B cell (primary cell): ENCODE data around the gene DDX23. TPM values are rescaled to one million over a fixed set of nuclear protein-coding genes. Genes with fewer than 3 reads are reported as not detected.
"Not testable (repeated sequence)": the region's sequence is repeated elsewhere in the genome, so short reads cannot be mapped to it uniquely, and the experiment has no call there.

Source experiments
- ATAC-seq: fragments of 200-7000 bp; cut with Tn5 transposase; one replicate; pipeline ENCODE4 v1.10.0; 2021; ENCODE audit warnings: low read depth, mild to moderate bottlenecking, moderate number of reproducible peaks, moderate library complexity
- CTCF ChIA-PET: fragments of 350-600 bp; sonication (Branson Sonifier 250); formaldehyde crosslinking; loops from one replicate; lab custom pipeline; 2021; ENCODE audit warnings: antibody characterized with exemption, inconsistent platforms; lab: Charles Lee
- POLR2A ChIA-PET: fragments of 350-600 bp; sonication (Branson Sonifier 250); formaldehyde crosslinking; loops from one replicate; lab custom pipeline; 2021; ENCODE audit warnings: antibody characterized with exemption; lab: Charles Lee
- DNase-seq: peaks from one replicate; pipeline ENCODE4 v3.0.0; 2013
- H2AFZ ChIP-seq: 2 replicates; pipeline ENCODE4 v1.6.1; 2012; ENCODE audit warnings: mild to moderate bottlenecking, low read depth, low read length; ENCODE audit not compliant: insufficient read depth, poor library complexity, severe bottlenecking
- H3K27ac ChIP-seq, 2 donors: 1 replicate in 1 of 2; 2 replicates in 1 of 2; pipeline ENCODE4 v1.5.1; 2012 to 2013; ENCODE audit warnings: low read length in 2 of 2, mild to moderate bottlenecking in 2 of 2, moderate library complexity in 1 of 2
- H3K27me3 ChIP-seq, 4 experiments: fragments of 200-600 bp in 1 of 4; sonication (generic) in 1 of 4; replicated peaks in 1 of 4; 1 replicate in 2 of 4; 2 replicates in 2 of 4; pipeline versions ENCODE4 v1.6.1 to v1.7.0; 2013 to 2016; ENCODE audit warnings: low read length in 3 of 4, mild to moderate bottlenecking in 2 of 4, mixed read lengths in 1 of 4, moderate library complexity in 1 of 4; ENCODE audit not compliant: insufficient read depth in 4 of 4, control insufficient read depth in 3 of 4; ENCODE audit errors: control extremely low read depth in 1 of 4
- H3K36me3 ChIP-seq, 2 experiments: replicated peaks in 1 of 2; 1 replicate in 1 of 2; 2 replicates in 1 of 2; pipeline versions ENCODE4 v1.6.1 to v1.7.1; 2013; ENCODE audit warnings: low read length in 1 of 2; ENCODE audit not compliant: insufficient read depth in 2 of 2, control insufficient read depth in 1 of 2; ENCODE audit errors: control extremely low read depth in 1 of 2, extremely low read depth in 1 of 2
- H3K4me1 ChIP-seq, 2 donors: fragments of 200-600 bp in 1 of 2; sonication (generic) in 1 of 2; 1 replicate in 1 of 2; 2 replicates in 1 of 2; pipeline versions ENCODE4 v1.5.1 to v1.6.1; 2013 to 2017; ENCODE audit warnings: low read length in 2 of 2; ENCODE audit not compliant: control insufficient read depth in 2 of 2, insufficient read depth in 2 of 2
- H3K4me2 ChIP-seq: replicated peaks from 2 replicates; pipeline ENCODE3; 2012; ENCODE audit warnings: mild to moderate bottlenecking, low read depth, low read length; ENCODE audit not compliant: poor library complexity, severe bottlenecking
- H3K4me3 ChIP-seq, 5 experiments: fragments of 200-600 bp in 1 of 5; sonication (generic) in 1 of 5; 1 replicate in 3 of 5; 2 replicates in 2 of 5; pipeline versions ENCODE4 v1.5.1 to v1.7.0; 2011 to 2016; ENCODE audit warnings: low read length in 4 of 5, mild to moderate bottlenecking in 4 of 5, low read depth in 2 of 5, control low read depth in 1 of 5, moderate library complexity in 1 of 5; ENCODE audit not compliant: insufficient read depth in 1 of 5; ENCODE audit errors: control extremely low read depth in 1 of 5, extremely low read depth in 1 of 5
- H3K79me2 ChIP-seq: fragments of 200-600 bp; sonication (generic); one replicate; pipeline ENCODE4 v1.6.0; 2016; ENCODE audit warnings: low read length; ENCODE audit not compliant: control insufficient read depth, insufficient read depth
- H3K9ac ChIP-seq: fragments of 200-600 bp; sonication (generic); 2 replicates; pipeline ENCODE4 v1.6.1; 2017; ENCODE audit warnings: mild to moderate bottlenecking, low read length, moderate library complexity
- H3K9me3 ChIP-seq, 3 donors: one replicate each; pipeline versions ENCODE4 v1.6.1 to v1.7.1; 2013; ENCODE audit warnings: low read length in 2 of 3; ENCODE audit not compliant: control insufficient read depth in 2 of 3, insufficient read depth in 1 of 3; ENCODE audit errors: control extremely low read depth in 1 of 3
- H4K20me1 ChIP-seq: 2 replicates; pipeline ENCODE4 v1.6.0; 2012; ENCODE audit warnings: mild to moderate bottlenecking, low read length; ENCODE audit not compliant: insufficient read depth, control insufficient read depth, poor library complexity, severe bottlenecking
- H3K27ac Mint-ChIP-seq: one replicate; pipeline ENCODE4 v1.8.0; 2021; ENCODE audit warnings: mixed read lengths
- H3K27me3 Mint-ChIP-seq: one replicate; pipeline ENCODE4 v1.8.0; 2021; ENCODE audit warnings: mixed read lengths
- H3K4me1 Mint-ChIP-seq: one replicate; pipeline ENCODE4 v1.8.0; 2021; ENCODE audit warnings: mixed read lengths
- H3K4me3 Mint-ChIP-seq: one replicate; pipeline ENCODE4 v1.8.0; 2021; ENCODE audit warnings: mixed read lengths
- H3K9me3 Mint-ChIP-seq: one replicate; pipeline ENCODE4 v1.8.0; 2022; ENCODE audit warnings: mixed read lengths; ENCODE audit not compliant: insufficient read depth
- CTCF ChIP-seq: fragments of 200-600 bp; IDR thresholded peaks from one replicate; pipeline ENCODE4 v1.8.0; 2022; ENCODE audit warnings: antibody characterized with exemption, mild to moderate bottlenecking
- EZH2 ChIP-seq: IDR thresholded peaks from 2 replicates; pipeline ENCODE4 v1.6.1; 2012; ENCODE audit warnings: borderline replicate concordance, low read depth, mild to moderate bottlenecking, moderate library complexity, low read length; ENCODE audit not compliant: insufficient read depth, poor library complexity, severe bottlenecking
- WGBS: methylation state at CpG from one replicate; pipeline ENCODE4 v1.1.5; 2013; ENCODE audit warnings: missing lambda C conversion rate; ENCODE audit not compliant: insufficient coverage; 5-methylcytosine and 5-hydroxymethylcytosine counted together
- intact Hi-C: fragments of 100-400 bp; cut with micrococcal nuclease; formaldehyde crosslinking; loops from one replicate; pipeline ENCODE4 v1.10.0; 2022
- polyA plus RNA-seq: library from polyadenylated mRNA; depleted of rRNA; stranded (reverse); fragments of >200 nt; gene quantifications from 2 replicates; pipeline ENCODE4 v1.2.3, GENCODE V29; 2012
- total RNA-seq, 2 donors: library from RNA; stranded (reverse); fragments of 120-200 nt in 1 of 2; gene quantifications; 1 replicate in 1 of 2; 2 replicates in 1 of 2; pipeline versions ENCODE4 v1.2.3 to v1.2.4, GENCODE V29; 2013 to 2022

DDX23 gene
- total and polyA plus RNA-seq, 2 donors (not counting 1 experiment from before 2014, with no cell fraction given): 76.1 to 135 TPM

DNA sequence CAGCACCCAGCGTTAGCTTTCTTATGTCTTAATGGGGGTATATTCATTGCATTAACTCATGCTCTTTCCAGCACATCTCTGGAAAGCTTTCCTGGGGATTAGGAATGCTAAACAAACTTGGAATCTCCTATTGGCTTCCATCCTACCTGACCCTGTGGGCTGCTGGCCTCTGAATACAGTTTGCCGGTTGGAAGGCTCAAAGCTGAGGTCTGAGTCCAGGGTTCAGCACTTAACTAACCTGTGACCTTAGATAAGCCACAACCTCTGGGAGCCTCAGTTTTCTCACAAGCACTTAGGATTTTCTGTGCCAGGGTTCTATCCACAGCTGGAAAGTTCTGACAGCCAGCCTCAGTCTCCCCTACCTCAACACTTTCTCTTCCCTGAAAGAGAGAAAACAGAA lies 26.6 kb upstream of the DDX23 start:
- POLR2A ChIA-PET: no interaction called here
- no peaks in the 10 kb centered on the region for H3K9me3 ChIP-seq
- H3K4me3 ChIP-seq: no peak overlapping the region
- Mint-ChIP-seq H3K4me3 (no peak overlapping the region), H3K9me3 (no peaks in the 10 kb centered on the region), H3K27me3 (peaks cover 34% of the 10 kb centered on the region), H3K4me1 (peaks cover 3% of the 10 kb centered on the region), H3K27ac (no peak overlapping the region)
- TF ChIP-seq CTCF (no peak), EZH2 (no peak)
- H3K27ac ChIP-seq: no peak overlapping the region
- no peak overlapping the region for H2AFZ ChIP-seq
- DNase-seq: no peak
- WGBS: 100% methylated on average over 1 of the region's 2 CpGs
- no peak overlapping the region for H3K4me2 ChIP-seq
- intact Hi-C loops: no loop called here
- no peak for ATAC-seq
- CTCF ChIA-PET: interaction anchor here (1.2 kb wide), 2 partner anchors 12 to 22 kb away, joined by 3 read pairs; no protein-coding TSS in a partner anchor
- no peaks in the 10 kb centered on the region for H3K36me3 ChIP-seq
- H3K9ac ChIP-seq: no peak overlapping the region
- H3K27me3 ChIP-seq: peaks cover 0 to 30% (median 18%) of the 10 kb centered on the region in 4 experiments
- no peaks in the 10 kb centered on the region for H4K20me1 ChIP-seq
- no peaks in the 10 kb centered on the region for H3K79me2 ChIP-seq
- H3K4me1 ChIP-seq: no peaks in the 10 kb centered on the region

DNA sequence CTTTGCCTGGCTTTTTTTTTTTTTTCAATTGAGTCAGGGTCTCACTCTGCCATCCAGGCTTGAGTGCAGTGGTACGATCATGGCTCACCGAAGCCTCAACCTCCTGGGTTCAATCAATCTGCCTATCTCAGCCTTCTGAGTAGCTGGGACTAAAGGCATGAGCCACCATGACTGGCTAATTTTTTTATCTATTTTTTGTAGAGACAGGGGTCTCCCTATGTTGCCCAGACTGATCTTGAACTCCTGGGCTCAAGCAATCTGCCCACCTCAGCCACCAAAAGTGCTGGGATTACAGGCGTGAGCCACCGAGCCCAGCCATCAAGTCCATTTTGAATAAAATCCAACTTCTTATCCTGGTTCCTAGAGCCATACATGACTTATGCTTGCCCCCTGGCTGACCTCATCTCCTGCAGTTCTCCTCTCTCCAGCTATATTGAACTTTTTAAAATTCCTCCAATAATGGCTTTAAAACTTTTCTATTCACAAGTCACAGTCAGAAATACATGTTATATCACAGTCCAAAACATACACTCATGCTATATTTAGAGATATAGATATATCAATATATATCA lies 24.1 kb upstream of the DDX23 start:
- Histone ChIP-seq H2AFZ (no peak overlapping the region), H3K4me2 (no peak overlapping the region), H4K20me1 (no peaks in the 10 kb centered on the region), H3K9ac (no peak overlapping the region), H3K4me3 (no peak overlapping the region), H3K9me3 (no peaks in the 10 kb centered on the region), H3K27ac (no peak overlapping the region), H3K36me3 (no peaks in the 10 kb centered on the region), H3K27me3 (peaks cover 0 to 18% (median 9%) of the 10 kb centered on the region in 4 experiments), H3K4me1 (no peaks in the 10 kb centered on the region), H3K79me2 (no peaks in the 10 kb centered on the region)
- Mint-ChIP-seq H3K27me3 (peaks cover 22% of the 10 kb centered on the region), H3K9me3 (no peaks in the 10 kb centered on the region), H3K4me1 (no peaks in the 10 kb centered on the region), H3K4me3 (no peak overlapping the region), H3K27ac (no peak overlapping the region)
- WGBS: 81% methylated on average over 4 of the region's 4 CpGs
- intact Hi-C loops: no loop called here
- ChIA-PET CTCF (interaction anchor here (0.6 to 0.7 kb wide), 2 partner anchors 14 to 372 kb away, joined by 3 read pairs; no protein-coding TSS in a partner anchor), POLR2A (no interaction called here)
- DNase-seq: no peak
- TF ChIP-seq EZH2 (no peak), CTCF (no peak)
- ATAC-seq: no peak

DNA sequence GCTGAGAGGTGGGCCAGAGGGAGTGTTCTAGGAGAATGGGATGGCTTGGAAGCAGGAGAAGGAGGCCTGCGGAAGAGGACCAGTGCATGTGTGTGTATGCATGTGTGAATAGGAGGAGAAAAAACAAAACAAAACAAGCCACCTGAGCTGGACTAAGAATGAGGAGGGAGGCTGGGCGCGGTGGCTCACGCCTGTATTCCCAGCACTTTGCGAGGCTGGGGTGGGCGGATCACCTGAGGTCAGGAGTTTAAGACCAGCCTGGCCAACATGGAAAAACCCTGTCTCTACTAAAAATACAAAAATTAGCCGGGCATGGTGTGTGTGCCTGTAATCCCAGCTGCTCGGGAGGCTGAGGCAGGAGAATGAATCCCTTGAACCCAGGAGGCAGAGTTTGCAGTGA lies 21.6 kb upstream of the DDX23 start:
- H3K4me3 ChIP-seq, H2AFZ ChIP-seq, H4K20me1 ChIP-seq, H3K4me1 ChIP-seq, H3K79me2 ChIP-seq, H3K4me1 Mint-ChIP-seq, H3K9ac ChIP-seq, DNase-seq, H3K27me3 ChIP-seq, H3K27ac ChIP-seq, intact Hi-C loops, H3K27ac Mint-ChIP-seq, H3K9me3 ChIP-seq, H3K9me3 Mint-ChIP-seq, H3K4me3 Mint-ChIP-seq, ATAC-seq, H3K36me3 ChIP-seq, H3K27me3 Mint-ChIP-seq, H3K4me2 ChIP-seq, POLR2A ChIA-PET: not testable (repeated sequence)
- CTCF ChIA-PET: interaction anchor here (1.6 to 3.0 kb wide), 3 partner anchors 15 to 20 kb away, joined by 3 to 24 read pairs (median 7); no protein-coding TSS in a partner anchor
- 97% methylated on average over 6 of the region's 8 CpGs for WGBS
